Left lobe of liver (tissue), 1 donor: ENCODE measurements around the gene ZNF778. TPM values are rescaled to one million over a fixed set of nuclear protein-coding genes. Genes with fewer than 3 reads are reported as not detected.

Experiments
- total RNA-seq: library from RNA; stranded (reverse); gene quantifications from one replicate; pipeline ENCODE4 v1.2.1, GENCODE V29; 2021
- donor health status: DM: no; HTN: yes; CAD: no.

Gene ZNF778
- total RNA-seq, 1 donor from 2014 or later, result 5.3 TPM

Other genes starting within 250 kb of the ZNF778 start
- gene CBFA2T3, start 240.5 kb upstream of the ZNF778 start, total RNA-seq, result 11.0 TPM
- 25.5 TPM for gene ACSF3, start 123.9 kb upstream of the ZNF778 start, total RNA-seq
- 4.3 TPM for gene CDH15, start 46.0 kb upstream of the ZNF778 start, total RNA-seq
- gene SLC22A31, start 17.2 kb upstream of the ZNF778 start, total RNA-seq, result 0.30 TPM